Vagina (tissue), 2 donors: Measurements from ENCODE around the gene APOL1.

Experiments used
- CTCF ChIP-seq, 3 experiments: fragments of 450-650 bp in 2 of 3; fragments of 200-600 bp in 1 of 3; sonication (generic) in 1 of 3; IDR thresholded peaks; one replicate each; pipeline ENCODE4 v1.5.1; 2017 to 2019; ENCODE audit warnings: antibody characterized with exemption in 3 of 3, mild to moderate bottlenecking in 2 of 3, moderate library complexity in 2 of 3
- POLR2A ChIP-seq, 2 donors: fragments of 450-650 bp; IDR thresholded peaks; one replicate each; pipeline ENCODE4 v1.6.1; 2017; ENCODE audit warnings: antibody characterized with exemption in 2 of 2, mild to moderate bottlenecking in 2 of 2, moderate library complexity in 2 of 2

DNA sequence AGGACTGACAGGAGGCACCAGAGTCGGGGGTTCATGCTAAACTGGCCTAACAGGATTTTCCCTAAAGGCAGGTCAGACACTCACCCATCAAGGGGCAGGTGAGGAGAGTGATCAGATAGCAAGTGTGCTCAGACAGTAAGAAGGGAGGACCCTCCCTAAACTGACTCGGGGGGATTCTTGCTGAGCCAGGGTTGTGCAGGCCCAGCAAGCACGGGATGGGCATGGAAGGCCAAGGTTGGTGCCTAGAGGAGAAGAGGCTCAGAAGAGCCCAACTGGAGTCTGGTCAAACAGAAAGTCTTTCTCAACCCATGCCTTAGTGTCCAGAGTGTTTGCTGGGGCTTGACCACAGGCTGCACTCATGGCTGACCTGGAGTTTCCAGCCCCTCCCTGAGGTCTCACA is 6.2 kb upstream of the APOL1 start:
- TF ChIP-seq CTCF (IDR thresholded peaks at IDR 0.05): no peak
- TF ChIP-seq POLR2A (IDR thresholded peaks at IDR 0.05): no peak
